RPMI7951 (cell line): Measurements from ENCODE around the gene DENND5A. TPM values are rescaled to one million over a fixed set of nuclear protein-coding genes. Genes with fewer than 3 reads are reported as not detected.
"Not testable (repeated sequence)": the region's sequence is repeated elsewhere in the genome, so short reads cannot be mapped to it uniquely, and the experiment has no call there.

Experiments
- DNase-seq: peaks from one replicate; pipeline ENCODE4 v3.0.0-alpha.2; 2012; ENCODE audit warnings: low read depth
- total RNA-seq: library from RNA; depleted of rRNA; stranded (reverse); fragments of >200 nt; shearing (Covaris generic); gene quantifications from 2 replicates; pipeline ENCODE4 v1.2.3, GENCODE V29; 2014

The DENND5A gene
- total RNA-seq, 1 experiment from 2014 or later: 80.6 TPM

DNA sequence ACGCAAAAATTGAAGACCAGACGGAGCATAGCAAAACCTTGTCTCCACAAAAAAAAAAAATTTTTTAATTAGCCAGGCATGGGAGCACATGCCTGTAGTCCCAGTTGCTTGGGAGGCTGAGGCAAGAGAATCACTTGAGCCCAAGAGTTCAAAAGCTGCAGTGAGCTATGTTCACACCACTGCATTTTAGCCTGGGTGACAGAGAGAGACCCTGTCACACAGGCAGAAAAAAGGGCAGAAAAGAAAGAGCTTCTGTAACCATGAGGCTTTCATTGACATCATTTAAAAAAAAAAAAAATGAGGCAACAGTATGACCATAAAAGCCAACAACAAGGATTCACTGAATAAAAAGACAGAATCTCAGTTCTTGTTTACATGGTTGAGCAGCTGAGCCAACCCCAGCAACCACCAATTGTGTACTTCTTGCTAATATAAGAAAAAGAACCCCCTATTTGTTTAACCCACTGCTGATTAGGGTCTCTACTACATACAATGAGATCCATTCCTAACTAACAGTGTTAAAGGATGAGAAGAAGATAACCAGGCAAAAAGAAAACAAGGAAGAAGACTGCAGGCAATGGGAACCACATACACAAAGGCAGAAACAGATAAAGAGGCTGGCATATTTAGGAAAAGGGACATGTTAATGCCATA, 87.6 kb downstream of the DENND5A start:
- no peak for DNase-seq

DNA sequence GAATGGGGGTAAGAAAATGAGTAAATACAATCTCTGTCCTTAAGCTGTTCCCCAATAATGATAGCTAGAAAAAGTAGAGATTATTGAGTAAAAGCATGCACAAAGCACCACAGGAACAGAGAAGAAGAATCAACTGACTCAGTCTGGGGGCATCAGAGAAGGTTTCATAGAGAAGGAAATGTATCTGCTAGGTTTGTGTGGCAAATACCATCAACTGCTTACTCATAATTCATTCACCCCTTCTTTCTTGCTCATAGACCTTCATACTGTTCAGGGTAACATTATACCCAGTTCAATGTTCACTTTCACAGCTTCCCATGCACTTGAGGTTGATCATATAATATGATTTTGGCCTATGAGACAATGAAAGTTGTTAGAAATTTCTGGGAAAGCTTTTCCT, 88.6 kb downstream of the DENND5A start:
- no peak for DNase-seq

DNA sequence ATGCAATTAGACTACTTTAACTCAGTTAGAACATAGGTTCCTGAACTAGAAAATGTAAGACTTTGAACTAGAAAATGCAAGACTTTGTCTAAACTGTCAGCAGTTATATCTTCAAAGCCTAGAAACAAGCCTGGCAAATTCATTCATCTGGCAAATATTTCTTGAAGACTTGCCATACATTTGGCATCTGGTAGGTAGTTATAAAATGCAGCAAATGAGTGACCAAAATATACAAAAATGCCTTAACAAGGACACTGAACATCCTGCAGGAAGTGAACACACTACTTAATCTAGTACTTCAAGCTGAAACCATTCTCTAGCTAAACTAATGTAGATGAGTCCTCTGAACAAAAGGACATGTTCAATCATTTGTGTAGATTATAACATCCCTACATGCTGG, 89.0 kb downstream of the DENND5A start:
- no peak for DNase-seq

DNA sequence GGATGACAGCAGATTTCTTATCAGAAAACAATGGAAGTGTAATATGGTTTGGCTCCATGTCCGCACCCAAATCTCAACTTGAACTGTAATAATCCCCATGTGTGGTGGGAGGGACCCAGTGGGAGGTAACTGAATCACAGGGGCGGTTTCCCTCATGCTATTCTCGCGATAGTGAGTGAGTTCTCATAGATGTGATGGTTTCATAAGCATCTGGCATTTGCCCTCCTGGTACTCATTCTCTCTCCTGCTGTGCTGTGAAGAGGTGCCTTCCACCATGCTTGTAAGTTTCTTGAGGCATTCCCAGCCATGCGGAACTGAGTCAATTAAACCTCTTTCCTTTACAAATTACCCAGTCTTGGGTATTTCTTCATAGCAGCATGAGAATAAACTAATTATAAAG, 92.8 kb downstream of the DENND5A start:
- no peak for DNase-seq

DNA sequence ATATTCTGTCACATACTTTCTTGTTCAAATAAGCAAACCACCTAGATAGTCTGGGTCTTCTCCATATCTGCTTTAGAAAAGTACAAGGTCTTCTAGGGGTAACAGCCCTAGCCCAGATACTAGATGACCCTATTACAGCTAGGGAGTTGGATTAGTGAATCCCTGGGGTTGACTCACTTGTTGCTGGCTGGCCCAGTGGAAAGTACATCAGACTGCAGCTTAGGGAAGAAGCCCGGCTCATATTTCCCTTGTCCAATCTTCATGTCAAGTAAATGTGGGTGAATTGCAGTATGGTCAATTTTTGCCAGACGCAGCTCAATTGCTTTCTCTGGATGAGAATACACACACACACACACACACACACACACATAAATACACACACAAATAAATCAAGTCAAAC, 94.7 kb downstream of the DENND5A start:
- DNase-seq: peak; percentile 8

DNA sequence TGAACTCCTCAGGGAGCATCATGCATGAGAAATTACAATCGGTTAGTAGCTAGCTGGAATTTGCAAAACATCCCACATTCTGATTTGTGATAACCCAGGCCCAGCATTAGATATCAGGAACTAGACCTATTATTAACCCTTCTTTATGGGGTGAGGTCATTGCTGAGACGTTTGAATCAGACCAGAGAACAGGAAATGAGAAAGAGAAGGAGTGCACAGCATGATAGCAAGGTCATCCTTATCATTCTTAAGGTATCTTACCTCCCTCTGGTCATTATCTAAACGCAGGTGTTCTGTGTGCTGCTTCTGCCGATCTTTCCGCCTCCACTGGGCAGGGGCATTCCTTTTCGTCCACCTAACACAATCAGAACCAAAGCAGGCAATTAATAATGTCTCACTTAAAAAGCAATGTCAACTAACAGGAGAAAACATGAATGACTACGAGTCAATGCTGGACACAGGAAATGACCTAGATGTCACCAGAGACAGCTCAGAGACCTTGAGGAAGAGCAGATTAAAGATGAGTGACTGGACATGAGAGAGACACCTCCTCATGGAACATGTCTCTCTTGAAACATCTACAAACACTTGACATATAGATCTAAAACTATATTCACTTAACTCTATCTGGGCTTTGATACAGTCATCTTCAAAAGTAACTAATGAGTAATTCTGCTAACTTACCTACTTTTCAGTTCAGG, 95.4 kb downstream of the DENND5A start:
- no peak for DNase-seq

DNA sequence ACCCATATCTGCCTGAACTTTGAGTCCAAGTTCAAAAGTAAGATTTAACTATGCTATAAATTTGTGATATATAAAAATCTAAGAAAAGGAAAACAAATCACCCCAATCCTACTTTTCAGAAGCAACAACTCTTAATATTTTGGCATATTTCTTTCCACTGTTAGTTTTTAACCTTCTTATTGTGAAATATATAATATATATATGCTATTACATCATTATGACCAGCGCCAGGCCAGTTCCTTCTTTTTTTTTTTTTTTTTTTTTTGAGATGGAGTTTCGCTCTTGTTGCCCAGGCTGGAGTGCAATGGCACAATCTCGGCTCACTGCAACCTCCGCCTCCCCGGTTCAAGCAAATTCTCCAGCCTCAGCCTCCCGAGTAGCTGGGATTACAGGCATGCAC, 103.2 kb downstream of the DENND5A start:
- DNase-seq: not testable (repeated sequence)

DNA sequence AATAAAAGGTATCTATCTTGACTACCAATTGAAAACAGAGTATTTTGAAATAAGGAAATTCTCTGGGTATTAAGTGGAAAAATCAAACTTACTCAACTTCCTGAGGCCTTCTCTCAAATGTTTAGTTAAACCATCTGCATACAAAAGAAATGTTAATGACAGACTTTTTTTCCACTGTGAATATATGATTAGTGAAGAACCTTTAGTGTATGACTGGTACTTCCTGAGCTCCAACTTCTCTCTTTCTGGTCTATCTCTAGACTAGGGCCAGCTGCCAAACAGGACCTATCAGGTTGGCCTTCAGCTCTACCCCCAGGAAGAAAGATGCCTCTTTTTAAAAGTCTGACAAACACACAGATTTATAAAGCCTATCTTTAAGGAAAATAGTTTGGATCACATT, 105.0 kb downstream of the DENND5A start:
- no peak for DNase-seq

DNA sequence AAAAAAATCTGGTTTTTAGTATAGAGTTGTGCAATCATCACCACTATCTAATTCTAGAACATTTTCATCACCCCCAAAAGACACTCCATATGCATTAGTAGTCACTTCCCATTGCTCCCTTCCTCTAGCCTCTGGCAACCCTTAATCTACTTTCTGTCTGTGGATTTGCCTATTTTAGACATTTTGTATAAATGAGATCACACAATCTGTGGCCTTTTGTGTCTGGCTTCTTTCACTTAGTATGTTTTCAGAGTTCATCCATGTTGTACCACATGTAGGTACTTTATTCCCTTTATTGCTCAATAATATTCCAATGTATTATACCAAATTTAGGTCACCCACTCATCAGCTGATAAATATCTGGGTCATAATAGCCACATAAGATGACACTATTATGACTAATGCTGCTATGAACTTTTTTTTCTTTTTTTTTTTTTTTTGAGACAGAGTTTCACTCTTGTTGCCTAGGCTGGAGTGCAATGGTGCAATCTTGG, 106.2 kb downstream of the DENND5A start:
- DNase-seq: peak; percentile 36

DNA sequence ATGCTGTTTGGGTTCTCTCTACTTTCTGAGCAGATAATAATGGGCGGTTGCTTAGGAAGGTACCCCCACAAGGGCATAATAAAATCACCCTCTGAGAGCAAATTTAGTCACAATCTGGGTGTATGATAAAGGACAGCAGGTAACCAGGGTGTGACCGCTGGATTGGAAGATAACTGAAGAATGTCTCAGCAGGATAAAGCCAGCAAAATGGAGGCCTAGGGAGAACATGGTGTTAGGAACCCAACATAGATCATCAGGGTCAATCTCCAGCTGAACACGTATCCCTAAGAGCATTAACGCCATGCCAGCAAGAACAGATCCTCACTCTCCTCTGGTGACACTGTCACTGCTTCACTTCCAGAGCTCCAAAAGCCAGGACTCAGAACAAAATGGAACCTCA, 109.2 kb downstream of the DENND5A start:
- no peak for DNase-seq

DNA sequence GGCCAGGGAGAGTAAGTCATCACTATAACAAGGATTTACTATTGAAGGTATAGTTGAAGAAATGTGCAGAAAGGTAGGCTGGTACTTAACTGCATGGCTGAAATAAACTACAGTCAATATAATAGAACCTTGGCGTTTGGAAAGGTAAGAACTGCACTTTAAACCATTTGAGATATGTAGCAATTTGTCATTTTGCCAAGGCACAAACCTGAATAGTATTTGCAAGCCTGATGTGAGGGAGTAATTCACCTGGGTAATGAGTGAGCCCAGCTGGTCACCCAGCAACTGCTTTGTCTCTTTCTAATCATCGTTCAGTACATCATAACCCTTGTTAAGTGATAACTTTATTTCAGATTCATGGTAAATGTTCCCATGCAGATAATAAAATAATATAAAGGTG, 111.5 kb downstream of the DENND5A start:
- no peak for DNase-seq

DNA sequence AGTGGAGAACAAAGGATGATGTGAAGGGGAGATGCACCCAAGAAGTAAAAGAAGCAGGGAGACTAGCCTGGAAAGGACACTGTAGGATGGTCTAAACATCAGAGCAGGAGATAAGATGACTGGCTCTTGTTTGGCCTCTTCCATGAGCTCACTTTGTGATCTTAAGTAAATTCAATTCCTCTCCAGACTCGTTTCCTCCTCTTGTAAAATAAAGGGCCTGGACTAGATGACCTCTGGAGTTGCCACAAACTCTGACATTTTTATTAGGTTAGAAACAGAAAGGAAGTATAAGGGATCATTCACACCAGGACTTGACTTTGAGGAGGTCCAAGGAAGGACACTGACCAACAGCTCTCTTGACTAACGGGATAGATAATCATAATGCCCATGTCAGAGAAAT, 113.5 kb downstream of the DENND5A start:
- no peak for DNase-seq

DNA sequence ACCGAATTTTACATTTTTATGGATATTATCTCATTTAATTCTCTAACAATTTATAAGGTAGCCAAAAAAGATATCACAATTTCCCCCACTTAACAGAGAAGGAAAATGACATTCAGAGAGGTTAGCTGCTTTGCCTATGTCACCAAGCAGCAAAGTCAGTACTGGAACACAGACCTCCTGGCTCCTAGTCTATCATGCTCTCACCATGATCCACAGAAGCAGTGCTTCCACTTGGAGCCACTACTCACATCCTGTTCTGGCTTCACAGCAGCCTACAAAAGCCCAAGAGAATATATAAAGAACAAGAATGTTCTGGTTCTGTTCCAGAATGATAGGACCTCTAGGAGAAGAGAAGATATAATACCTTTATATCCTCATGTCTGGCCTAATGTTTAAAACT, 114.2 kb downstream of the DENND5A start:
- DNase-seq: no peak

DNA sequence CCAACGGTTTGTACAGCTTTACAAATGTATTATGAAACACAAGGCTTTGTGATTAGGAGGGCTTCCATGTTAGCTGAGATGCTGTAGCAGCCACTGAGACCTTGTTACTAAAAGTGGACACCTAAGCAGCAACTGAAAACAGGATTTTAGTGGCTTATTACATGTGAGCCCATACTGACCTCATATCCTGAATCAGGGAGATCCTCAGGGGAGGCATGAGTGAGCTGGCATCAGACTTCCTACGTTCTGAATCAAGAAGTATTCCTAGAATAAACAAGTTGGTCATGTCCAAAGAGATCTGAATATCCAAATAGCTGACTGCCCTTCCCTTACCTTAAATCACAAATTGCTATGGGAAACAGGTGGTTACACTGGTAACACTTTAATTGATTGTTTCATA, 114.6 kb downstream of the DENND5A start:
- peak; percentile 43 for DNase-seq

DNA sequence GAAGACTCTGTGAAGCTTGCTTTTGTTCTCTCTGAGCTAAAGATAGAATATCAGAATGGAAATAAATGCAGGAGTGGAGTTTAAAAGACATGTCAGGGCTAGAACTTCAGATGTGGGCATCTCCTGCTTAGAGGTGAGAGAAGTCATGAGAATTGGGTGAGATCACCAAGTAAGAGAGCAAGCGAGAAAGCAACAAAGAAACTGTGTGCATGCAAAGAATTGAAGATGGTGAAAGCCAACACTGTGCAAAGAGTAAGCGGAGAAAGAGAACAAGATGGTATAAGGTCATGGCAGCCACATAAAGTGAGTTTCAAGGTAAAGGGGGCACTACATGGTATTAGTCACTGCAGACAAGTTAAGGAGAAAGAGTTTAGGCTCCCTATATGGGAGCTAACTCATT, 116.4 kb downstream of the DENND5A start:
- DNase-seq: no peak

DNA sequence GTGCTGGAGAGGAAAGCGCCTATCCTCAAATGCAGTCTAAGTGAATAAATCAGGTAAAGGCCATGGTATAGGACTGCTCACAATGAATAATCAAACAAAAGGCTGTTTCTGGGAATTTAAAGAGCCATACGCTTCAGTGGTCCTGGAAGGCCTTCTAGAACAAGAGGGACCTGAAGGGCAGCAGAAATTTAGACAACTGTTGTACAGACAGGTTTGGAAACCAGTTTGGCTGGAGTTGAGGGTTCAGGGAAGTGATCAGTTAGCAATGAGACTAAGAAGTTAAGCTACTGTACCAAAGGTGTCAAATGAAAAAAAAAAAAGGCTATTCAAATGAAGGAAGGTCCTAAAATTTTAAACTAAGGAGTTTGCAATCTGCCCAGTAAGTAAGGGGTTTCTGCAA, 117.1 kb downstream of the DENND5A start:
- no peak for DNase-seq

DNA sequence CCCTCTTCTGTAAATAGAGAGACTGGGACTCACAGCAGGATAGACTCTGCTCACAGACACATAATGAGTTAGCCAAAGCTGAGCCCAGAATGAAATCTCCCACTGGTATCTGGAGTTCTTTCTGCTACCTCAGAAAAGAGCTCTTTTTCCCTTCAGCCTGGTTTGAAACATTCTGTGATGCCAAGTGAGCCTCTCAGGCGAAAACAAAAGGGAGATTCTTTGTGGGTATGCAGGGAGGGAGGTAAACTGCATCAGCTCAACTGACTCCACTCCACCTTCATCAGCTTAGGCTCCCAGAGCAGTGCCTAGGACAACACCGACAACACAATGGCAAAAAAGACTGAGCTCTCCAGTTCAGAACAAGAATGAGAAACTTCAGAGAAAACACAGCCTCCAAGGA, 118.7 kb downstream of the DENND5A start:
- DNase-seq: no peak

DNA sequence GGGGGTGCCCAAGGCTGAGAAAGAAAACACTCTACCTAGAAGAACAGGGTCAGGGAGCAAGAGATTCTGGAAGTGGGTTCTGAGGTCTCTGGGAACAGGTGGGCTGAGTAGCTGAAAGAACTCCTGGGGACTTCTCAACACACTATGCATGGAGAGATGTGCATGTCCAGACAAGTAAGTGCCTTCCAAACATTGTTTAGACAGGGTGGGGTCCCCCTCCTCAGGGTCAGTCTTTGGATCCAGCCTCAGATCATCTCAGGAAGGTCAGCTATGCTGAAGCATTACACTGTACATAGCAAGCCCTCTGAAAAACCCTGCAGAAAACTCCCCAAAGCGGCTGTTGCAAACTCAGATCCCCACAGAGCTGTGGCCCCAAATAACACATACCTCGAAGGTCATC, 119.9 kb downstream of the DENND5A start:
- no peak for DNase-seq

DNA sequence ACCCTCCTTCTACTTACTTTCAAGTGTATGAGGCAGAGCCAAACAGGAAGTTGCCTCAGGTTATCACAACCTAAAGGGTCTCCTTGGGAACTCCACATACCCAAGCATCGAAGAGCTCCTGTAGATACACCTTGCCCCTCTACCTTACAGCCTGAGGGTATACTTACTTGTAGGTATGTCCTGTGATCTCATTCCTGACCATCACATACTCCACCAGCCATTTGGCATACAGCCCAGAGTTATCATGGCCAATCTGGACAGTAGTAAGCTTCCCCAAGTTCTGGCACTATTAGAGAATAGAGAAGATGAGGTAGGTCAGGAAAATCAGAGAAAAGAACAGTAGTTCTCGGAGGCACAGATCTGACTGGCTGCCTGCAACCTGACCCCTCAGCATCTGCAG, 120.3 kb downstream of the DENND5A start:
- DNase-seq: peak; percentile 6

DNA sequence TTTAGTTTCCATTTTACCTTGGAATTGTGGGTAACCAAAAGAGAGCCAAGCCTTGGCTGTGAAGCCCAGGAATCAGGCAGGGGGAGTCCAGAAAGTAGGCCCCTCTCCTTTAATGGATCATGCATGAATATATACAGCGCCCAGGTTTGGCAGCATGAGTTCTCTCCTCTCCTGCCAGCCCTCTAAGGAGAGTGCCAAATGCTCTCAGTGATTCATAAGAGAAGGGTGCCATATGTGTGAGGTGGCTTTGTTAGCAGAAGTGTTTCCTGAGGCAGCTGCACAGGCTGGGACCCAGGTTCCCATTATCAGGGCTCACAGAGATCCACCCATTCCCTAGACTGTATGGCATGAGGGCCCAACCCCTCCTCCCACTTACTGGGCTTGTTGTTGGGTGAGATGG, 121.4 kb downstream of the DENND5A start:
- DNase-seq: no peak

DNA sequence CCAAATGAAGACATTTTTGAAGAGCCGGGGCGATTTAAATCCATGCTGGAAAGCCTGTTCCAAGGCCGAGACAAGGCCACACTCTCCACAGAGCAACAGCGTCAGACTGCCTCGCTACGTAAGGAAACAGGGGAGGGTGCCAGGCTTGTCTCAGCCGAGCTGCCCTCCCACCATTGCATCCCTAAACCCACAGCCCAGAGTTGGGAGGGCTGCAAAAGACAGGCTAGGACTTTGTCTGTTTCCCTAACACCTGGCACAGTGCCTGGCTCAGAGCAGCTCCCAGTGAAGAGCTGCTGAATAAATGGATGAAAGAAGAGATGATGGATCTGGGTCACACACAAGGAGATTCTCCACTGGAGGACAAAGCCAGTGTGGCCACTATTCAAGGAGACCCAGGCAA, 122.4 kb downstream of the DENND5A start:
- DNase-seq: no peak

DNA sequence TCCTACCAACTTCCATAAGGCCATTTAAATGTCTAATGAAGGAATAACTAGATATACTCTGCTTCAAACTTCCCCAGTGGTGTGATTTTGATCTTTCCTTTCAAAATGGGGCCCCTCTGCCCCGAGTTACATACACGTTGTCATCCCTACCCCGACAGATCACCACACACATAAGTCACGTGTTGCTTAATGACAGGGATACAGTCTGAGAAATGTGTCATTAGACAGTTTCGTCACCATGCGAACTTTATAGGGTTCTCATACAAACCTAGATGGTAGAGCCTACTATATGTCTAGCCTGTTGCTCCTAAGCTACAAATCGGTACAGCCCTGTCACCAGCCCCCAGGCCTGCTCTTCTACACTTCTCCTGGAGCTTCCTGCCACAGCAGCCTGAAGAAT, 124.0 kb downstream of the DENND5A start:
- no peak for DNase-seq

DNA sequence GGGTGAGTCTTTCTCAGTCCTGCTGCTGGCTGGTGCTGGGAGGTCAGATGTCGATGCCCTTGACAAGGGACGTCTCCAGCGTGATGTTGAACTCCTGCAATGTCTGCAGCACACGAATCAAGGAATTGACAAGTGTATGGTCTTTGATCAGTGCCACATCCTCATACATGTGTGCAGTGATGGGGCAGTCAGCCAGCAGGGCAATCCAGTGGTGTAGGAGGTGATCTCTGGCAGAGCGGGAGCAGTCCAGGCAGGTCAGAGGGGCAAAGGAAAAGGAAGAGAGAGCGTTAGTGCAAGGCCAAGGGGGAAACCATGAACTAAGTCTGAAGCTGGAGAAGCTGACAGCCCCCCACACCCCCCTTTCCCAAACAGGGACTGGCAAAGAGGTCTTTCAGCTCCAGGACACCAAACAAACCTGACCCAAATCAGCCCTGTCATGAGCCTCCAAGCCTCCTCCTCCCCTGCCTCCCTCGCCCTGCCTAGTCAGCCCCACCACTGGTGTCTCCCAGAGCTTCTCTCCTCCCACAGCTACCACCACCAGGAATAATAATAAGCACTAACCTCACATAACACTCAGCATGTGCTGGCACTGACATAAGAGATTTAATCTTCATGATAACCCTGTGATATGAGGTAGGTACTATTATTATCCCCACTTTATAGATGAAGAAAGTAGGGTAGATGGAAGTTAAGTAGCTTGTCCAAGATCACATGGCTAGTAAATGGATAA, 125.4 kb downstream of the DENND5A start:
- no peak for DNase-seq
